Measurements from ENCODE around the gene CSKMT. TPM values are rescaled to one million over a fixed set of nuclear protein-coding genes. Genes with fewer than 3 reads are reported as not detected.
"Not testable (repeated sequence)": the region's sequence is repeated elsewhere in the genome, so short reads cannot be mapped to it uniquely, and the experiment has no call there.

The CSKMT gene
- polyA plus RNA-seq, 1 donor (not counting 4 experiments of a cell fraction or from before 2014, with no cell fraction given) = 4.5 TPM

DNA sequence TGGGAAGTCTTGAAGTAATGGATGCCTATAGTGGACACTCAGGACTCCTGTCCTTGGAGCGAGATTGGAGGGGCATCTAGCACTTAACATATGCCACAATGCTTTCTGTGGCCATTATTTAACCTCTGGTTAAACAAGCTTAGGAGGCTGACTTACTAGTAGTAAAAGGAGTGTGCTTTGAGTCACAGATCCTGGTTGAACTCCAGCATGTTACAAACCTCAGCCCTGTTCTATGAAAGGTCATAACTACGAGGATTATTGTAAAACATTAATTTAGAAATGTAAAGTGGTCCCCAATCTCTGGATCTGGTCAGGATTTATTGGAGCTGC lies 8.0 kb downstream of the CSKMT start:
- H3K36me3 ChIP-seq (ENCODE audit: control insufficient read depth in 2 of 2, extremely low read depth in 1 of 2, insufficient read depth in 2 of 2, low read length in 2 of 2) = peaks cover 14 to 26% of the 10 kb centered on the region in 2 experiments
- FAIRE-seq (no peak), DNase-seq (ENCODE audit: low read depth, low spot score) (no peak)
- TF ChIP-seq CTCF (optimal IDR thresholded peaks at IDR 0.05 in 1 of 3, IDR thresholded peaks at IDR 0.05 in 1 of 3, conservative IDR thresholded peaks at IDR 0.05 in 1 of 3; ENCODE audit: extremely low read depth in 1 of 3, insufficient read depth in 2 of 3, low read length in 3 of 3) (no peak), EZH2 (IDR thresholded peaks at IDR 0.05; ENCODE audit: low read length) (no peak)
- no peak overlapping the region for H3K4me3 ChIP-seq (ENCODE audit: control insufficient read depth in 2 of 3, extremely low read depth in 1 of 3, insufficient read depth in 2 of 3, low read depth in 1 of 3, low read length in 3 of 3)
- no peak overlapping the region for H2AFZ ChIP-seq (ENCODE audit: control insufficient read depth, low read length)
- H3K27me3 ChIP-seq (ENCODE audit: control insufficient read depth, extremely low read depth, insufficient read depth, low read length) = no peaks in the 10 kb centered on the region
- H3K4me2 ChIP-seq (ENCODE audit: control insufficient read depth, extremely low read depth, insufficient read depth, low read depth, low read length) = peak overlapping the region; percentile 81
- H3K9ac ChIP-seq (ENCODE audit: control insufficient read depth, extremely low read depth, insufficient read depth, low read length) = no peak overlapping the region
- H3K9me1 ChIP-seq (ENCODE audit: control insufficient read depth, extremely low read depth, insufficient read depth, low read length) = no peaks in the 10 kb centered on the region
- peaks cover 44% of the 10 kb centered on the region for H3K79me2 ChIP-seq (ENCODE audit: control insufficient read depth, insufficient read depth, low read length)
- dilution Hi-C loops (cut with MboI; ENCODE audit: extremely low pct_ligation_motif_present, low sequenced_read_pairs) = no loop called here
- no peaks in the 10 kb centered on the region for H3K9me3 ChIP-seq (ENCODE audit: control insufficient read depth, low read depth, low read length)
- H3K27ac ChIP-seq (ENCODE audit: control insufficient read depth, insufficient read depth, low read length) = no peak overlapping the region
- peaks cover 24% of the 10 kb centered on the region for H3K4me1 ChIP-seq (ENCODE audit: control insufficient read depth, extremely low read depth, insufficient read depth, low read length)
- H4K20me1 ChIP-seq (ENCODE audit: control insufficient read depth, extremely low read depth, insufficient read depth, low read length) = no peaks in the 10 kb centered on the region

DNA sequence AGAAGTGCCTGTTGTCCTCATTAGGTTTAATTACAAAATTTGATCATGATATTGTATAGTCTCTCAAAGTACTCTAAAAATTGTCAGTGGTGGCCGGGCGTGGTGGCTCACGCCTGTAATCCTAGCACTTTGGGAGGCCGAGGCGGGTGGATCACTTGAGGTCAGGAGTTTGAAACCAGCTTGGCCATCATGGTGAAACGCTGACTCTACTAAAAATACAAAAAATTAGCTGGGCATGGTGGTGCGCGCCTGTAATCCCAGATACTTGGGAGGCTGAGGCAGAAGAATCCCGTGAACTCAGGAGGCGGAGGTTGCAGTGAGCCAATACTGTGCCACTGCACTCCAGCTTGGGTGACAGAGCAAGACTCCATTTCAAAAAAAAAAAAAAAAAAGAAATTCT lies 10.3 kb downstream of the CSKMT start:
- H3K9ac ChIP-seq (ENCODE audit: control insufficient read depth, extremely low read depth, insufficient read depth, low read length); H3K9me1 ChIP-seq (ENCODE audit: control insufficient read depth, extremely low read depth, insufficient read depth, low read length); H3K27me3 ChIP-seq (ENCODE audit: control insufficient read depth, extremely low read depth, insufficient read depth, low read length); DNase-seq (ENCODE audit: low read depth, low spot score); H3K9me3 ChIP-seq (ENCODE audit: control insufficient read depth, low read depth, low read length); H2AFZ ChIP-seq (ENCODE audit: control insufficient read depth, low read length); dilution Hi-C loops (cut with MboI; ENCODE audit: extremely low pct_ligation_motif_present, low sequenced_read_pairs); FAIRE-seq; H3K4me2 ChIP-seq (ENCODE audit: control insufficient read depth, extremely low read depth, insufficient read depth, low read depth, low read length); H4K20me1 ChIP-seq (ENCODE audit: control insufficient read depth, extremely low read depth, insufficient read depth, low read length); H3K27ac ChIP-seq (ENCODE audit: control insufficient read depth, insufficient read depth, low read length); H3K4me3 ChIP-seq (ENCODE audit: control insufficient read depth in 2 of 3, extremely low read depth in 1 of 3, insufficient read depth in 2 of 3, low read depth in 1 of 3, low read length in 3 of 3): not testable (repeated sequence)
- H3K79me2 ChIP-seq (ENCODE audit: control insufficient read depth, insufficient read depth, low read length) = peaks cover 48% of the 10 kb centered on the region
- peaks cover 11 to 19% of the 10 kb centered on the region in 2 experiments for H3K36me3 ChIP-seq (ENCODE audit: control insufficient read depth in 2 of 2, extremely low read depth in 1 of 2, insufficient read depth in 2 of 2, low read length in 2 of 2)
- H3K4me1 ChIP-seq (ENCODE audit: control insufficient read depth, extremely low read depth, insufficient read depth, low read length) = peaks cover 20% of the 10 kb centered on the region

GRCh38 chr11:62676698-62677097 lies 11.6 kb downstream of the CSKMT start:
- DNase-seq (ENCODE audit: low read depth, low spot score) = no peak
- Histone ChIP-seq H3K9ac (ENCODE audit: control insufficient read depth, extremely low read depth, insufficient read depth, low read length) (no peak overlapping the region), H2AFZ (ENCODE audit: control insufficient read depth, low read length) (no peak overlapping the region), H3K9me1 (ENCODE audit: control insufficient read depth, extremely low read depth, insufficient read depth, low read length) (no peaks in the 10 kb centered on the region), H3K27me3 (ENCODE audit: control insufficient read depth, extremely low read depth, insufficient read depth, low read length) (no peaks in the 10 kb centered on the region), H3K4me3 (ENCODE audit: control insufficient read depth in 2 of 3, extremely low read depth in 1 of 3, insufficient read depth in 2 of 3, low read depth in 1 of 3, low read length in 3 of 3) (no peak overlapping the region), H3K27ac (ENCODE audit: control insufficient read depth, insufficient read depth, low read length) (no peak overlapping the region), H3K36me3 (ENCODE audit: control insufficient read depth in 2 of 2, extremely low read depth in 1 of 2, insufficient read depth in 2 of 2, low read length in 2 of 2) (peaks cover 11 to 19% of the 10 kb centered on the region in 2 experiments), H3K79me2 (ENCODE audit: control insufficient read depth, insufficient read depth, low read length) (peaks cover 40% of the 10 kb centered on the region), H3K4me2 (ENCODE audit: control insufficient read depth, extremely low read depth, insufficient read depth, low read depth, low read length) (no peak overlapping the region), H3K4me1 (ENCODE audit: control insufficient read depth, extremely low read depth, insufficient read depth, low read length) (peaks cover 20% of the 10 kb centered on the region), H3K9me3 (ENCODE audit: control insufficient read depth, low read depth, low read length) (no peaks in the 10 kb centered on the region), H4K20me1 (ENCODE audit: control insufficient read depth, extremely low read depth, insufficient read depth, low read length) (no peaks in the 10 kb centered on the region)
- no peak for FAIRE-seq
- dilution Hi-C loops (cut with MboI; ENCODE audit: extremely low pct_ligation_motif_present, low sequenced_read_pairs) = no loop called here
- TF ChIP-seq EZH2 (IDR thresholded peaks at IDR 0.05; ENCODE audit: low read length) (no peak), CTCF (optimal IDR thresholded peaks at IDR 0.05 in 1 of 3, IDR thresholded peaks at IDR 0.05 in 1 of 3, conservative IDR thresholded peaks at IDR 0.05 in 1 of 3; ENCODE audit: extremely low read depth in 1 of 3, insufficient read depth in 2 of 3, low read length in 3 of 3) (no peak)

Measured in keratinocyte (primary cell).